HepG2 (cell line): ENCODE results near the gene ZNF341. TPM values are rescaled to one million over a fixed set of nuclear protein-coding genes. Genes with fewer than 3 reads are reported as not detected.
A peak's percentile ranks its signal among the peaks of the same experiment; 100 is the strongest.

ENCODE experiments used
- CENPX ChIP-seq: sonication (generic); formaldehyde crosslinking; IDR thresholded peaks from 2 replicates; pipeline ENCODE4 v1.9.0; 2021; ENCODE audit warnings: mild to moderate bottlenecking, missing genetic modification reagents, moderate library complexity
- CREB1 ChIP-seq, 2 experiments: fragments of 450-650 bp in 1 of 2; IDR thresholded peaks; 2 replicates each; pipeline ENCODE4 v1.6.1; 2016 to 2017; ENCODE audit warnings: control low read depth in 1 of 2, mild to moderate bottlenecking in 1 of 2, missing compliant biosample characterization in 1 of 2, missing genetic modification characterization in 1 of 2
- FOXK1 ChIP-seq: sonication (generic); formaldehyde crosslinking; IDR thresholded peaks from 2 replicates; pipeline ENCODE4 v1.4.0; 2020; ENCODE audit warnings: low read depth, missing genetic modification reagents, borderline replicate concordance
- GPN1 ChIP-seq: sonication (generic); formaldehyde crosslinking; IDR thresholded peaks from 2 replicates; pipeline ENCODE4 v1.5.1; 2020; ENCODE audit warnings: missing genetic modification reagents, borderline replicate concordance
- LBX2 ChIP-seq: sonication (generic); formaldehyde crosslinking; IDR thresholded peaks from 2 replicates; pipeline ENCODE4 v1.5.0; 2020; ENCODE audit warnings: missing genetic modification reagents, mild to moderate bottlenecking, borderline replicate concordance
- MEIS2 ChIP-seq: sonication (generic); formaldehyde crosslinking; IDR thresholded peaks from 2 replicates; pipeline ENCODE4 v1.9.0; 2021; ENCODE audit warnings: mild to moderate bottlenecking, missing genetic modification reagents
- SRY ChIP-seq: sonication (generic); formaldehyde crosslinking; IDR thresholded peaks from 2 replicates; pipeline ENCODE4 v1.8.0; 2022; ENCODE audit warnings: mild to moderate bottlenecking, missing genetic modification reagents
- ZIK1 ChIP-seq: sonication (generic); formaldehyde crosslinking; IDR thresholded peaks from 2 replicates; pipeline ENCODE4 v1.5.0; 2020; ENCODE audit warnings: mild to moderate bottlenecking, low read depth, missing genetic modification reagents, borderline replicate concordance
- ZNF350 ChIP-seq: sonication (generic); formaldehyde crosslinking; IDR thresholded peaks from 2 replicates; pipeline ENCODE4 v1.4.0; 2020; ENCODE audit warnings: mild to moderate bottlenecking, low read depth, missing genetic modification reagents, borderline replicate concordance
- ZNF572 ChIP-seq: sonication (generic); formaldehyde crosslinking; IDR thresholded peaks from 2 replicates; pipeline ENCODE4 v1.5.1; 2020; ENCODE audit warnings: mild to moderate bottlenecking, missing genetic modification reagents
- ZNF737 ChIP-seq: sonication (generic); formaldehyde crosslinking; IDR thresholded peaks from 2 replicates; pipeline ENCODE4 v1.5.0; 2020; ENCODE audit warnings: missing genetic modification reagents, mild to moderate bottlenecking, borderline replicate concordance
- ZNF816 ChIP-seq: sonication (generic); formaldehyde crosslinking; IDR thresholded peaks from 2 replicates; pipeline ENCODE4 v1.8.0; 2022; ENCODE audit warnings: missing genetic modification reagents, mild to moderate bottlenecking, borderline replicate concordance
- ZNF883 ChIP-seq: sonication (generic); formaldehyde crosslinking; IDR thresholded peaks from 2 replicates; pipeline ENCODE4 v1.5.1; 2020; ENCODE audit warnings: mild to moderate bottlenecking, missing genetic modification reagents; ENCODE audit errors: not compliant biosample characterization
- polyA plus RNA-seq, 8 experiments: library from polyadenylated mRNA; depleted of rRNA in 3 of 8; stranded (reverse) in 7 of 8; unstranded in 1 of 8; fragments of >200 nt; fragmentation: Illumina TruSeq in 4 of 8; extraction: Trizol in 4 of 8; gene quantifications; 2 replicates each; pipeline versions ENCODE4 v1.2.1 to v1.2.3, GENCODE V29; 2011 to 2016; ENCODE audit warnings: low read depth in 4 of 8, missing spikeins in 1 of 8, mixed read lengths in 1 of 8; ENCODE audit not compliant: insufficient read depth in 1 of 8
- total RNA-seq, 5 experiments: library from RNA; depleted of rRNA; stranded (reverse); fragments of >200 nt; fragmentation: Illumina TruSeq; extraction: Trizol; gene quantifications; 2 replicates each; pipeline ENCODE4 v1.2.3, GENCODE V29; 2016; ENCODE audit warnings: low read depth in 1 of 5
- TF ChIP-seq, protein P1 (sequence below): sonication (generic); formaldehyde crosslinking; IDR thresholded peaks from 2 replicates; pipeline ENCODE4 v1.9.0; 2021; ENCODE audit warnings: mild to moderate bottlenecking, missing genetic modification reagents
- TF ChIP-seq, protein P2 (sequence below): sonication (generic); formaldehyde crosslinking; IDR thresholded peaks from 2 replicates; pipeline ENCODE4 v1.5.1; 2020; ENCODE audit warnings: mild to moderate bottlenecking, missing genetic modification reagents
- TF ChIP-seq, protein P3 (sequence below): sonication (generic); formaldehyde crosslinking; IDR thresholded peaks from 2 replicates; pipeline ENCODE4 v1.5.0; 2020; ENCODE audit warnings: missing genetic modification reagents

ZNF341 gene
- total and polyA plus RNA-seq, 2 of the 13 experiments (the other 11 are each of a cell fraction or from before 2014, with no cell fraction given): 1.1 to 2.2 TPM

- no peak for TF ChIP-seq ZNF883 (CRISPR knock-in tag)
- TF ChIP-seq GPN1: no peak
- no peak for TF ChIP-seq FOXK1 (CRISPR knock-in tag)
- TF ChIP-seq, protein P1, sequence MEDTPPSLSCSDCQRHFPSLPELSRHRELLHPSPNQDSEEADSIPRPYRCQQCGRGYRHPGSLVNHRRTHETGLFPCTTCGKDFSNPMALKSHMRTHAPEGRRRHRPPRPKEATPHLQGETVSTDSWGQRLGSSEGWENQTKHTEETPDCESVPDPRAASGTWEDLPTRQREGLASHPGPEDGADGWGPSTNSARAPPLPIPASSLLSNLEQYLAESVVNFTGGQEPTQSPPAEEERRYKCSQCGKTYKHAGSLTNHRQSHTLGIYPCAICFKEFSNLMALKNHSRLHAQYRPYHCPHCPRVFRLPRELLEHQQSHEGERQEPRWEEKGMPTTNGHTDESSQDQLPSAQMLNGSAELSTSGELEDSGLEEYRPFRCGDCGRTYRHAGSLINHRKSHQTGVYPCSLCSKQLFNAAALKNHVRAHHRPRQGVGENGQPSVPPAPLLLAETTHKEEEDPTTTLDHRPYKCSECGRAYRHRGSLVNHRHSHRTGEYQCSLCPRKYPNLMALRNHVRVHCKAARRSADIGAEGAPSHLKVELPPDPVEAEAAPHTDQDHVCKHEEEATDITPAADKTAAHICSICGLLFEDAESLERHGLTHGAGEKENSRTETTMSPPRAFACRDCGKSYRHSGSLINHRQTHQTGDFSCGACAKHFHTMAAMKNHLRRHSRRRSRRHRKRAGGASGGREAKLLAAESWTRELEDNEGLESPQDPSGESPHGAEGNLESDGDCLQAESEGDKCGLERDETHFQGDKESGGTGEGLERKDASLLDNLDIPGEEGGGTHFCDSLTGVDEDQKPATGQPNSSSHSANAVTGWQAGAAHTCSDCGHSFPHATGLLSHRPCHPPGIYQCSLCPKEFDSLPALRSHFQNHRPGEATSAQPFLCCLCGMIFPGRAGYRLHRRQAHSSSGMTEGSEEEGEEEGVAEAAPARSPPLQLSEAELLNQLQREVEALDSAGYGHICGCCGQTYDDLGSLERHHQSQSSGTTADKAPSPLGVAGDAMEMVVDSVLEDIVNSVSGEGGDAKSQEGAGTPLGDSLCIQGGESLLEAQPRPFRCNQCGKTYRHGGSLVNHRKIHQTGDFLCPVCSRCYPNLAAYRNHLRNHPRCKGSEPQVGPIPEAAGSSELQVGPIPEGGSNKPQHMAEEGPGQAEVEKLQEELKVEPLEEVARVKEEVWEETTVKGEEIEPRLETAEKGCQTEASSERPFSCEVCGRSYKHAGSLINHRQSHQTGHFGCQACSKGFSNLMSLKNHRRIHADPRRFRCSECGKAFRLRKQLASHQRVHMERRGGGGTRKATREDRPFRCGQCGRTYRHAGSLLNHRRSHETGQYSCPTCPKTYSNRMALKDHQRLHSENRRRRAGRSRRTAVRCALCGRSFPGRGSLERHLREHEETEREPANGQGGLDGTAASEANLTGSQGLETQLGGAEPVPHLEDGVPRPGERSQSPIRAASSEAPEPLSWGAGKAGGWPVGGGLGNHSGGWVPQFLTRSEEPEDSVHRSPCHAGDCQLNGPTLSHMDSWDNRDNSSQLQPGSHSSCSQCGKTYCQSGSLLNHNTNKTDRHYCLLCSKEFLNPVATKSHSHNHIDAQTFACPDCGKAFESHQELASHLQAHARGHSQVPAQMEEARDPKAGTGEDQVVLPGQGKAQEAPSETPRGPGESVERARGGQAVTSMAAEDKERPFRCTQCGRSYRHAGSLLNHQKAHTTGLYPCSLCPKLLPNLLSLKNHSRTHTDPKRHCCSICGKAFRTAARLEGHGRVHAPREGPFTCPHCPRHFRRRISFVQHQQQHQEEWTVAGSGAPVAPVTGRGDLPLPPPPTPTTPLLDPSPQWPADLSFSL (CRISPR knock-in tag): no peak
- TF ChIP-seq MEIS2 (CRISPR knock-in tag): no peak
- no peak for TF ChIP-seq CREB1 (IDR thresholded peaks at IDR 0.05)
- no peak for TF ChIP-seq CREB1 (CRISPR knock-in tag; IDR thresholded peaks at IDR 0.05)
- 0 out of 2 replicates have a peak, but pooled peaks have one; percentile 32 for TF ChIP-seq ZNF816
- TF ChIP-seq ZNF737 (CRISPR knock-in tag): no peak
- no peak for TF ChIP-seq LBX2 (CRISPR knock-in tag)
- no peak for TF ChIP-seq ZNF350 (CRISPR knock-in tag)
- TF ChIP-seq, protein P2, sequence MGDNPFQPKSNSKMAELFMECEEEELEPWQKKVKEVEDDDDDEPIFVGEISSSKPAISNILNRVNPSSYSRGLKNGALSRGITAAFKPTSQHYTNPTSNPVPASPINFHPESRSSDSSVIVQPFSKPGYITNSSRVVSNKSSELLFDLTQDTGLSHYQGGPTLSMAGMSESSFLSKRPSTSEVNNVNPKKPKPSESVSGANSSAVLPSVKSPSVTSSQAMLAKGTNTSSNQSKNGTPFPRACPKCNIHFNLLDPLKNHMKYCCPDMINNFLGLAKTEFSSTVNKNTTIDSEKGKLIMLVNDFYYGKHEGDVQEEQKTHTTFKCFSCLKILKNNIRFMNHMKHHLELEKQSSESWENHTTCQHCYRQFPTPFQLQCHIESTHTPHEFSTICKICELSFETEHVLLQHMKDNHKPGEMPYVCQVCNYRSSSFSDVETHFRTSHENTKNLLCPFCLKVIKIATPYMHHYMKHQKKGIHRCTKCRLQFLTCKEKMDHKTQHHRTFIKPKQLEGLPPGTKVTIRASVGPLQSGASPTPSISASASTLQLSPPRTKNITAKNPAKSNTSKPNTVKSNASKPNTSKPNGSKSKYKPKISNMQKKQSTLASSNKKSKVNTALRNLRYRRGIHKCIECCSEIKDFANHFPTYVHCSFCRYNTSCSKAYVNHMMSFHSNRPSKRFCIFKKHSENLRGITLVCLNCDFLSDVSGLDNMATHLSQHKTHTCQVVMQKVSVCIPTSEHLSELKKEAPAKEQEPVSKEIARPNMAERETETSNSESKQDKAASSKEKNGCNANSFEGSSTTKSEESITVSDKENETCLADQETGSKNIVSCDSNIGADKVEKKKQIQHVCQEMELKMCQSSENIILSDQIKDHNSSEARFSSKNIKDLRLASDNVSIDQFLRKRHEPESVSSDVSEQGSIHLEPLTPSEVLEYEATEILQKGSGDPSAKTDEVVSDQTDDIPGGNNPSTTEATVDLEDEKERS (CRISPR knock-in tag): no peak
- 0 out of 2 replicates have a peak, but pooled peaks have one; percentile 15 for TF ChIP-seq ZNF572 (CRISPR knock-in tag)
- TF ChIP-seq SRY (CRISPR knock-in tag): no peak
- no peak for TF ChIP-seq ZIK1 (CRISPR knock-in tag)
- TF ChIP-seq, protein P3, sequence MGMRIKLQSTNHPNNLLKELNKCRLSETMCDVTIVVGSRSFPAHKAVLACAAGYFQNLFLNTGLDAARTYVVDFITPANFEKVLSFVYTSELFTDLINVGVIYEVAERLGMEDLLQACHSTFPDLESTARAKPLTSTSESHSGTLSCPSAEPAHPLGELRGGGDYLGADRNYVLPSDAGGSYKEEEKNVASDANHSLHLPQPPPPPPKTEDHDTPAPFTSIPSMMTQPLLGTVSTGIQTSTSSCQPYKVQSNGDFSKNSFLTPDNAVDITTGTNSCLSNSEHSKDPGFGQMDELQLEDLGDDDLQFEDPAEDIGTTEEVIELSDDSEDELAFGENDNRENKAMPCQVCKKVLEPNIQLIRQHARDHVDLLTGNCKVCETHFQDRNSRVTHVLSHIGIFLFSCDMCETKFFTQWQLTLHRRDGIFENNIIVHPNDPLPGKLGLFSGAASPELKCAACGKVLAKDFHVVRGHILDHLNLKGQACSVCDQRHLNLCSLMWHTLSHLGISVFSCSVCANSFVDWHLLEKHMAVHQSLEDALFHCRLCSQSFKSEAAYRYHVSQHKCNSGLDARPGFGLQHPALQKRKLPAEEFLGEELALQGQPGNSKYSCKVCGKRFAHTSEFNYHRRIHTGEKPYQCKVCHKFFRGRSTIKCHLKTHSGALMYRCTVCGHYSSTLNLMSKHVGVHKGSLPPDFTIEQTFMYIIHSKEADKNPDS (CRISPR knock-in tag): no peak
- TF ChIP-seq CENPX (CRISPR knock-in tag): no peak
These were observed 6.1 kb upstream of the ZNF341 start (continued) for GRCh38 chr20:33725607-33726264.
